DOHH2 (cell line): ENCODE results near the gene LENEP.

Experiments used
- EZH2phosphoT487 ChIP-seq: fragments of 200-600 bp; sonication (generic); IDR thresholded peaks from 2 replicates; pipeline ENCODE4 v1.6.1; 2017; ENCODE audit warnings: borderline replicate concordance, mild to moderate bottlenecking, antibody characterized with exemption, low read length, moderate library complexity, mixed read lengths
- TF ChIP-seq, protein P1 (sequence below): fragments of 200-600 bp; sonication (generic); IDR thresholded peaks from one replicate; pipeline ENCODE4 v1.5.1; 2014; ENCODE audit warnings: antibody characterized with exemption, mild to moderate bottlenecking, low read depth, low read length; ENCODE audit not compliant: poor library complexity, severe bottlenecking

- TF ChIP-seq, protein P1, sequence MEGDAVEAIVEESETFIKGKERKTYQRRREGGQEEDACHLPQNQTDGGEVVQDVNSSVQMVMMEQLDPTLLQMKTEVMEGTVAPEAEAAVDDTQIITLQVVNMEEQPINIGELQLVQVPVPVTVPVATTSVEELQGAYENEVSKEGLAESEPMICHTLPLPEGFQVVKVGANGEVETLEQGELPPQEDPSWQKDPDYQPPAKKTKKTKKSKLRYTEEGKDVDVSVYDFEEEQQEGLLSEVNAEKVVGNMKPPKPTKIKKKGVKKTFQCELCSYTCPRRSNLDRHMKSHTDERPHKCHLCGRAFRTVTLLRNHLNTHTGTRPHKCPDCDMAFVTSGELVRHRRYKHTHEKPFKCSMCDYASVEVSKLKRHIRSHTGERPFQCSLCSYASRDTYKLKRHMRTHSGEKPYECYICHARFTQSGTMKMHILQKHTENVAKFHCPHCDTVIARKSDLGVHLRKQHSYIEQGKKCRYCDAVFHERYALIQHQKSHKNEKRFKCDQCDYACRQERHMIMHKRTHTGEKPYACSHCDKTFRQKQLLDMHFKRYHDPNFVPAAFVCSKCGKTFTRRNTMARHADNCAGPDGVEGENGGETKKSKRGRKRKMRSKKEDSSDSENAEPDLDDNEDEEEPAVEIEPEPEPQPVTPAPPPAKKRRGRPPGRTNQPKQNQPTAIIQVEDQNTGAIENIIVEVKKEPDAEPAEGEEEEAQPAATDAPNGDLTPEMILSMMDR = no peak
- TF ChIP-seq EZH2phosphoT487 = no peak
These were observed at the start of gene LENEP for GRCh38 chr1:154993572-154994268.
